IMR-90 (cell line): ENCODE measurements around the gene GAS7.

Experiments used
- POLR2A ChIP-seq: IDR thresholded peaks from 2 replicates; pipeline ENCODE4 v1.6.1; 2012; ENCODE audit warnings: mild to moderate bottlenecking, low read depth, low read length
- TF ChIP-seq, protein P1 (sequence below): conservative IDR thresholded peaks from 2 replicates; pipeline ENCODE4 v1.5.1; 2012; ENCODE audit warnings: mild to moderate bottlenecking, low read depth, low read length, improper control_type of control experiment

DNA sequence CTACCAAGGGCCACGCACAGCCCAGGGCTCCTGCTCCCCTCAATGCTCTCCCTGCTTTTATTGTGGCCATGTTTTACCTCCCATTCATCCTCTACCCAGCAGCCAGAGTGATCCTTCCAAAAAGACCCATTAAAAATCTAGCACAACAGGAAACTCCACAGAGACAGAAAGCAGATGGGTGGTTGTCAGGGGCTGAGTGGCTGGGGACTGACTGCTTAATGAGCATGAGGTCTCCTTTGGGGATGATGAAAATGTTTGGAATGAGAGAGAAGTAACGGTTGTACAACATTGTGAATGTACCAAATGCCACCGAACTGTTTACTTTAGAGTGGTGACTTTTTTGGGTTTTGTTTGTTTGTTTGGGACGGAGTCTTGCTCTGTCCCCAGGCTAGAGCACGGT is 107.4 kb downstream of the GAS7 start:
- TF ChIP-seq, protein P1, sequence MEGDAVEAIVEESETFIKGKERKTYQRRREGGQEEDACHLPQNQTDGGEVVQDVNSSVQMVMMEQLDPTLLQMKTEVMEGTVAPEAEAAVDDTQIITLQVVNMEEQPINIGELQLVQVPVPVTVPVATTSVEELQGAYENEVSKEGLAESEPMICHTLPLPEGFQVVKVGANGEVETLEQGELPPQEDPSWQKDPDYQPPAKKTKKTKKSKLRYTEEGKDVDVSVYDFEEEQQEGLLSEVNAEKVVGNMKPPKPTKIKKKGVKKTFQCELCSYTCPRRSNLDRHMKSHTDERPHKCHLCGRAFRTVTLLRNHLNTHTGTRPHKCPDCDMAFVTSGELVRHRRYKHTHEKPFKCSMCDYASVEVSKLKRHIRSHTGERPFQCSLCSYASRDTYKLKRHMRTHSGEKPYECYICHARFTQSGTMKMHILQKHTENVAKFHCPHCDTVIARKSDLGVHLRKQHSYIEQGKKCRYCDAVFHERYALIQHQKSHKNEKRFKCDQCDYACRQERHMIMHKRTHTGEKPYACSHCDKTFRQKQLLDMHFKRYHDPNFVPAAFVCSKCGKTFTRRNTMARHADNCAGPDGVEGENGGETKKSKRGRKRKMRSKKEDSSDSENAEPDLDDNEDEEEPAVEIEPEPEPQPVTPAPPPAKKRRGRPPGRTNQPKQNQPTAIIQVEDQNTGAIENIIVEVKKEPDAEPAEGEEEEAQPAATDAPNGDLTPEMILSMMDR: no peak
- TF ChIP-seq POLR2A: no peak
